Hindlimb muscle (tissue), 1 donor: ENCODE results near the gene ANKRD53. TPM values are rescaled to one million over a fixed set of nuclear protein-coding genes. Genes with fewer than 3 reads are reported as not detected.

Experiments
- DNase-seq: peaks from one replicate; pipeline ENCODE4 v3.0.0-alpha.2; 2013
- polyA plus RNA-seq: library from polyadenylated mRNA; unstranded; fragments of 120-200 nt; gene quantifications from one replicate; pipeline ENCODE4 v1.2.1, GENCODE V29; 2013; ENCODE audit not compliant: insufficient read length

Gene ANKRD53
- polyA plus RNA-seq, 1 donor = 1.5 TPM

- no peak for DNase-seq
Observed at GRCh38 chr2:70944111-70944690, 34.2 kb upstream of the ANKRD53 start.

DNA sequence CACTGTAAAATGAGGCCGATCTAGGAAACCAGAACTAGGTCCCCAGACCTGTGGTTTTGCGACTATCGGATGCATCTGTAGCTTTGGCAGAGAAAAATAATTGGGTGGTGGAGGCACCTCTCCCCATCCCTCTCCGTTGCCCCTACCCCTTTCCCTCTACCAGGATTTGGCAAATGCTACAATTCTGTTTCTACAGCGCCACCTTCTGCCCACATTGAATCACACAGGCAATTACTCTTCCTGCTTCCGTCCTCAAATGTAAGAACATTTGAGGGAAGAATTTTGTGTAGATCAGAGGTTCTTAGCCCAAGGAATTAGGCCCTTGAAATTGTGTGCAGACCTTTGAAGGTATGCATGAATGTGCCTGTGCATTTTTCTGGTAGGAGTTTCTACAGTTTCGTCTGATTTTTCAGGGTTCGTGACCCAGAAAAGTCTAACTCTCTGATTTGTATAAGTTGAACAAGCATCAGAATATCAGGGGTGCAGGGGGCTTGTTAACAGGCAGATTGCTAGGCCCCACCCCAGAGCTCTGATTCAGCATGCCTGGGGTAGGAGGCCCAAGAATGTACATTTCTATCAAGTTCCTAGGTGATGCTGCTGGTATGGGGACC lies 31.5 kb upstream of the ANKRD53 start:
- peak; percentile 52 for DNase-seq

GRCh38 chr2:70947556-70948184 lies 30.8 kb upstream of the ANKRD53 start:
- no peak for DNase-seq

DNA sequence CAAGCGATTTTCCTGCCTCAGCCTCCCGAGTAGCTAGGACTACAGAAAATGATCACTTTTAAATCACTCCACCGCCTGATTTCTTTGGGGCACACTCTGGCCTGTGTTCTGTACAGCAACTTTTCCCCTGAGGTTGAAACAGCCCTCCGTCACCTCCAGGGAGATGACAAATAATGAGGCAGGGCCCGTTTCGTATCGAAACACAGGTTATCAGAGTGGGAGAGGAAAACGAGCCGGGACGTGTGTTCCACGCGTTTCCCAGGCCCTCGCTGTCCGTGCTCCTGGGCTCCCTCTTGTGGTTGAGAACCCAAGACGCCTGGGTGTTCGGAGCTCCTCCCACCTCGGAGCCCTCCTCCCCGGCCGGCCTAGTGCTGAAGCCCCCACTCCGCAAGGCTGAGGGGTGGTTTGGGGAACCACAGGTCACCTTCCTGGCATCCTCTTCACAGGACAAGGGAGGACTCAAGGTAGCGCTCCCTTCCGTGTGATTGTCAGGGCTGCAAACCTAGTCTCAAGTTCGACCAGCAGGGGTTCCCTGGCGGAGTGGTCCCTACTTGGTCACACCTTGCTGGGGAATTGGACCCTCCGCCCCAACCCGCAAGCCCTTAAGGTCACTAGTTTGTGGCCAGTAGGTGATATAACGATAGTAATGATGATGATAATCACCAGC lies 30.0 kb upstream of the ANKRD53 start:
- DNase-seq = peak; percentile 69

DNA sequence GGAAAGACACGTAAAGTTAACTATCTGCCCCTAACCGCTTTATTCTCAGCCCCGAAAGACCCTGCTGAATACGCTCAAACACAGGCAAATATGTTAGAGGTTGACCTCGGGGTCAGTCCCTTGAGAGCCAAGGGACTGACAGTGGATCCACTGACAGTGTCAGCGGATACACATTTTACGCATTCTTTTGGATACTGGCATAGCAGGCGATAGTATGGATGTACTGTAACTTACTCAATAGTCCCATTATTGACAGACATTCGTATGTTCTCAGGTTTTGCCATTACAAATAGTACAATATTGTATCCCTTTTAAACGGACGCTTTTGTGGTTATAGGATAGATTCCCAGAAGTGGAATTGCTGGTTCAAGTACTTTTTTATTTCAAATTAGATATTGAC lies 29.3 kb upstream of the ANKRD53 start:
- no peak for DNase-seq

GRCh38 chr2:70954886-70955285 lies 23.5 kb upstream of the ANKRD53 start:
- DNase-seq = no peak

GRCh38 chr2:70956141-70956540 lies 22.3 kb upstream of the ANKRD53 start:
- no peak for DNase-seq

DNA sequence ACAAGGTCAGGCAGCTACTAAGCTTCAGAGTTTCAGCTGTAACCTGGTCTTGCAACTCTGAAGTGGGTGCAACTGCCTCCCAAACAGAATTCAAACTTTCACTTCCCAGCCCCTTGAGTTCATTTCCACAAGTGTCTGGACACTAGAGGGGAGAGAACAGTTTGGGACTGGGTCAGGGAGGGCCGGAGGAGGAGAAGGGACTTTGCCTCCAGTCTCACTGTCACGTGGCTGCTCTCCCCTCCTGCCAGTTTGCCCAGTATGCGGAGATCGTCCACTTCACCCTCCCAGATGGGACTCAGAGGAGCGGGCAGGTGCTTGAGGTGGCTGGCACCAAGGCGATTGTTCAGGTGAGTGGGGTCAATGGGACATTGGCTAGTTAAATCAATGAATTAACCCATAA lies 20.6 kb upstream of the ANKRD53 start:
- no peak for DNase-seq

DNA sequence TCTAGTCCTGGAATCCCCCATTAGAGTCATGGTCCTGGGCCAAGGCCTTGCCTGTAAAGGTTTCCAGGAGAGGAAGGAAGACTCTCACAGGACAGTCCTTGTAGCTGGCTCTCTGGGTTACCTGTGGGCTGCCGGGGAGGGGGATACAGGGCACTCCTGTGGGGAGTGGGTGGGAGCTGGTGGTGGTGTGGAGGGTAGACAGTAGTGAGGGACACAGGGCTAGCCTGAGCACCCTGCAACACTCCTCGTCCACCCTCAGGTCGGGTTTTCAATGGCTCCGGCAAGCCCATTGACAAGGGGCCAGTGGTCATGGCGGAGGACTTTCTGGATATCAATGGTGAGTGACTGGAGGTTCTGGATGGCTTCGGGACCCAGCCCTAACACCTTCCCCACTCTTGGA lies 19.7 kb upstream of the ANKRD53 start:
- no peak for DNase-seq

DNA sequence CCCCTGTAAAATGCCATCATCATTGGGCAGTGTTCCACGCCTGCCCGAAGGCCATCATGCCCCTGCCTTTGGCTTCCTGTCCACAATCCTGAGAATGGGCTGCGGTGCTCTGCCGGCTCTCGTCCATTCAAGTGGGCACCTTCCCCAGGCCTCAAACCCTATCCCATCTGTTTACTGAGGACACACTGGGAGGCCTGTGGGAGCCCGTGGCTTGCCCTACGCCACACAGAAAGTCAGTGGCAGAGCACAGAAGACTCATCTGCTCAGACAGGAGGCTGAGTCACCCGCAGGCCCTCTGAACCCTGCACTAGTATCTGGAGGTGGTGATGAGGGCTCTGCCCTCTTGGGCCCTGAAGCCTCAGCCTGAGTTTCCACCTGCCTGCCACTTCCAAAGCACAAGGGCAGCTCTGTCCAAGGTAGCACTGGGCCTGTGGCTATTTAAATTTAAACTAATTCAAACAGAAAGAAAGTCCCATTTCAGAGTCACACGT lies 19.1 kb upstream of the ANKRD53 start:
- DNase-seq = no peak

DNA sequence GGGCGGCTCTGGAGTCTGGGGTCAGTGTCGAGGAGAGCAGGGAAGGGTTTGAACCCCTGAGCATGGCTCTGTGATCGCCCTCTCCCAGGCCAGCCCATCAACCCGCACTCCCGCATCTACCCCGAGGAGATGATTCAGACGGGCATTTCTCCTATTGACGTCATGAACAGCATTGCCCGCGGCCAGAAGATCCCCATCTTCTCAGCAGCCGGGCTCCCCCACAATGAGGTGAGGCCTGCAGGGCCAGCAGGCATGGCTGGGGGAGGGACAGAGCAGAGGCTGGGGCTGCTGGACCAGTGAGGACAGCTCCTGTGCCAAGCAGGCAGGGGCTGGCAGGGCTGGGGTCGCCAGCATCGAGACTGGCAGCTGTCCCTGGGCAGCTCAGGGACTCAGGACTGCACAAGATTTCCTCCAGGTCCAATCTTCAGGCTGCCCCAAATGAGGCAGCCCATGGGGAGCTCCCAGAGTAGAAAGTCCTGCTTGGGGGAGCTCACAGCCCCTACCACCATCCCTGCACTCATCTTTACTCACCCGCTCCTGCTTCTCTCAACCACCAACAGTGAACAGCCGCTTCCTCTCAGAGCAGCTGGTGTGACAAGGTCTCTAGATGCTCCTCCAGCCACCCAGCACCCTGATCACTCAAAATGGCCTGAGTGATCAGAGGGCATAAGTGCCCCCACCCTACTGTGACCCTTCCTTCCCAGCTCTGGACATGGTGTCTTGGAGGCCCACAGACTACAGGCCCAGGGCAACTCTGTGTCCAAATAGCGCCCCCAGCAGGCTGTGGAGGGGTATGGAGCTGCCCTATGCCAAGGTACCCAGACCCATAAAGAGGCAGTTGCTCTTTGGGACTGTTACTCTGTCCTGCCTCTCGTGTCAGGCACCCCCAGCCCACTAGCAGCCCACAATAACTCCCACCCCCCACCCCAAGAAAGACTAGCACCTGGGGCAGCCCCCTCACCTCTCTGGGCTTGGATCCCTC lies 18.3 kb upstream of the ANKRD53 start:
- DNase-seq = no peak

DNA sequence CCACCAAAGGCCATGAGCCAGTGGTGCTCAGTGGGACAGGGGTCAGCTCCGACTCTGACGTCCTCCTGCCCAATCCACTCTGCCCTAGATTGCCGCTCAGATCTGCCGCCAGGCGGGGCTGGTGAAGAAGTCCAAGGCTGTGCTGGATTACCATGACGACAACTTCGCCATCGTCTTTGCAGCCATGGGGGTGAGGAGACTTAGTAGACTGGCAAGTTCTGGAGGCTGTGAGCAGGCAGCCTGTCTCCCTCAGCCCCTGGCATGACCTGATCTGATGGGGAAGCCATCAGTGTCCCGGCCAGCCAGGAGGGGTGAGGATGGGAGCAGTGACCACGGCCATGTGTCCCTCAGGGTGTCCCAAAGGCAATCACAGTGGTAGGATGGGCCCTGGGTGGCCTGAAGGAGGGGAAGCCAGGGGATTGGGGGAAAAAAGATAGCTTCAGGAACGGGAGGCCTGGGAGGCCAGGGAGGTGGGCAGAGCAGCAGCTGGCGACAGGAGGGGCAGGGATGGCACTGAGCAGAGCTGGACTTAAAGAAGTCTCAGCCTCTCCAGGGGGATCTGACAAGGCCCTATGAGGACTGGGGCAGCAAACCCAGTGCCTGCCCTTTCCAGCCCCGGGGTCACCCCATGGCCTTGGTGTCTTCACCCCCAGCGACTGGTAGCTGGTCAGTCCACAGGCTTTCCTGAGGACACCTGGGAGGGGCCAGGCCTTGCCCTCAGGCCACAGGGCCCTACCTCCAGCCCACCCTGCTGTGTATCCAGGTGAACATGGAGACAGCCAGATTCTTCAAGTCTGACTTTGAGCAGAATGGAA lies 17.4 kb upstream of the ANKRD53 start:
- no peak for DNase-seq

DNA sequence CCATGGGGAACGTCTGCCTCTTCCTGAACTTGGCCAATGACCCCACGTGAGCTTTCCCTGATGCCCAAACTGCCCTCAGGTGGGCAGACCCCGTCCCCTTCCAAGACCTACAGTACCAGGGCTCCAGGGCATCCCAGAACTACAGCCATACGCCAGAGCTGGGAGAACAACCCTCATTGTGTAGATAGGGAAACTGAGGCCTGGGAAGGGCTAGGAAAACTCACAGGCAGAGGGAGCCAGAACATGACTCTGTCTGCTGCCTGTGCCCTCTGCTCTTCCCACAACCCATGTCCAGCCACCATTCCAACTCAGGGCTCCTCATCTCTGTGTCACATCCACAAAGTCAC lies 16.8 kb upstream of the ANKRD53 start:
- DNase-seq = no peak

DNA sequence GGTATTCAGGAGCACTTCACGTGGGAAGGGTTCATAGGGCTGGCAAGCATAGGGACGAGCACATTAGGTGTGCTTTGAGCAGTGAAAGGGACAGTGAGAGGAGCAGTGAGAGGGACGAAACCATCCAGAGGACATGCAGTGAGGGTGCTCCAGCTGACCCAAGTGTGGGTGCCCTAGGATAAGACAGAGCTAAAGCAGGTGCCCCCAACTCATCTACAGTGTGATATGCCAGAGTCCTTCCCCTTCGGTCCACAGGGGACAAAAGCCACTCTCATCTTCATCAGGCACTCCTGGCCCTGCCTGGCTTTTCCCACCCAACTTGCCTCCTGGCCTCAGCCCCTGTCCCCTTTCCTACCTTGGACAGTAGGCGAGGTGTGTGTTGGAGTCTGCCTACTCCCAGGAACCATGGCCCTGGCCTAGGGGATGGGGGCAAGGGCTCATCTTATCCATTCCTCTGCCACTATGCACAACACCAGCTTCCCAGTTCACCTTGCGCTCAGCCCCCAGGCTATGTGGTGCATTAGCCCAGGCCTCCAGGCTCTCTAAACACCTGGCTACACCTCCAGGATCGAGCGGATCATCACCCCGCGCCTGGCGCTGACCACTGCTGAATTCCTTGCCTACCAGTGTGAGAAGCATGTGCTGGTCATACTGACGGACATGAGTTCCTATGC lies 16.1 kb upstream of the ANKRD53 start:
- DNase-seq = no peak

DNA sequence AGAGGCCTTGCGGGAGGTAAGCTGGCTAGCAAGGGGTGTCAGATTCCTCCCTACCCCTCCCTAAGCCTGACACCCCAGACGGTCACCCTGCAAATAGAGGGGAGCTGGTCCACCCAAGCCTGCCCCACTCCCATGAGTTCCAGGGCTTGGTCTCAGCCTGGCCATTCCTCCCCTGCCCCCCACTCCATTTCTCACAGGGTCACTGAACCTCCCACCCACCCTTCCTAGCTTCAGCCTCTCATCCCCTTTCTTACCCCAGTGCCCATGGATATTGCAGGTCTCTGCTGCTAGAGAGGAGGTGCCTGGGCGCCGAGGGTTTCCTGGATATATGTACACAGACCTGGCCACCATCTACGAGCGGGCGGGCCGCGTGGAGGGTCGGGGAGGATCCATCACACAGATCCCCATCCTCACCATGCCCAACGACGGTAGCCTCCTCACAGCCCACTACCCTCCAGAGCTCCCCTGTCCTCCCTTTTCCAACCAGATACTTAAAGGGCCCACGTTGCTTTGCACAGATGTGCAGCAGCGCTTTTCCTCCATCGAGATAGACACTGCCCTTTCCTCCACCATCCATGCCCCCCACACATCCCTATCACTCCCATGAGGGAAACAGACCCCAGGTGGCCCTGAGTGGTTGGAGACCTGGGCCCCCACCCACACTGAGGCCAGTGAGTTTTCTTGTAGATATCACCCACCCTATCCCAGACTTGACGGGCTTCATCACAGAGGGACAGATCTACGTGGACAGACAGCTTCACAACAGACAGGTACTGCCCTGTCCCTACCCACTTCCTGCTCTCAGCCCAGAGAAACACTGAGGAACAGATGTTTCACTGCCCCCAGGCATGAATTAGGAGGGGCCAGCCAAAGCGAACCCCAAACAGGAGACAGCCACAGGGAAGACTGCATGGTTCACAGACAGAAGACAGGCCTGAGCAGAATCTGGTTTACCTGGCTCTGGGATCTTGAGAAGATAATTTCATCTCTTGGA lies 15.2 kb upstream of the ANKRD53 start:
- DNase-seq = no peak

DNA sequence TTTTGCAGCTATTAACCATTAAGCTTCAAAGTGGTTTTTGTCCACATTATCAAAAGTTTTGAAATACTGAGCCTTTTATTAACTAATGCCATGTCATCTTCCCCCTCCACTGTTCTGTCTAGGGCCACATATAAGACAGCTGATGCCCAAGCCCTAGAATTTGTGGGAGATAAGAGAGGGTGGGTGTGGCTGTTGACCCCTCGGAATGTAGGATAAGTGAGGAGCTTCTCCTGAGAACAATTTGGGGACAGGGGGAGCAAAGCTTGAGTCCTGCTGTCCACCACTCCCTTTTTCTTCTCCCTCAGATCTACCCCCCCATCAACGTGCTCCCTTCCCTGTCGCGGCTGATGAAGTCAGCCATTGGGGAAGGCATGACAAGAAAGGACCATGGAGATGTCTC lies 14.3 kb upstream of the ANKRD53 start:
- DNase-seq = no peak

- peak; percentile 64 for DNase-seq
Observed at GRCh38 chr2:70964596-70965386, 13.6 kb upstream of the ANKRD53 start.

DNA sequence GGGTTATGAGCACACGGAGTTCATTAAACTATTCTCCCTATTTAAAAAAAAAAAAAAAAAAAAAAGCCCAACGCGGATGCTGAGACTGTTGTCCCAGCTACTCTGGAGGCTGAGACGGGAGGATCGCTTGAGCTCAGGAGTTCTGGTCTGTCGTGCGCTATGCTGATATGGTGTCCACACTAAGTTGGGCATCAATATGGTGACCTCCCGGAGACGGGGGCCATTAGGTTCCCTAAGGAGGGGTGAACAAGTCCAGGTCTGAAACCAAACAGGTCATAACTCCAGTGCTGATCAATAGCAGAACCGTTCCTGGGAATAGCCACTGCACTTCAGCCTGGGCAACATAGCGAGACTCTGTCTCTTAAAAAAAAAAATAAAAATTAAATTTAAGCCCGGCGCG lies 12.9 kb upstream of the ANKRD53 start:
- no peak for DNase-seq

- DNase-seq = no peak
Observed at GRCh38 chr2:70966681-70967080, 11.7 kb upstream of the ANKRD53 start.
